H1 (cell line): ENCODE data around the gene SLC22A31. TPM values are rescaled to one million over a fixed set of nuclear protein-coding genes. Genes with fewer than 3 reads are reported as not detected.

ENCODE experiments used
- CHD2 ChIP-seq: IDR thresholded peaks from 2 replicates; pipeline ENCODE4 v1.6.1; 2012; ENCODE audit warnings: low read length, improper control_type of control experiment
- HDAC2 ChIP-seq, 2 experiments: fragments of 300-600 bp in 1 of 2; sonication (generic) in 1 of 2; IDR thresholded peaks; 2 replicates each; pipeline ENCODE4 v1.6.1; 2011 to 2012; ENCODE audit warnings: low read depth in 2 of 2, low read length in 2 of 2, mild to moderate bottlenecking in 2 of 2, moderate library complexity in 2 of 2, borderline replicate concordance in 1 of 2, inconsistent platforms in 1 of 2
- KDM1A ChIP-seq: fragments of 200-600, 300-600 bp; sonication (generic); IDR thresholded peaks from 2 replicates; pipeline ENCODE4 v1.7.1; 2016; ENCODE audit warnings: mild to moderate bottlenecking, low read length, borderline replicate concordance
- KDM5A ChIP-seq: fragments of 200-600 bp; IDR thresholded peaks from 2 replicates; pipeline ENCODE4 v1.7.1; 2012; ENCODE audit warnings: mild to moderate bottlenecking, low read length, inconsistent platforms, mixed read lengths
- POU5F1 ChIP-seq: IDR thresholded peaks from 2 replicates; pipeline ENCODE4 v1.6.1; 2011; ENCODE audit warnings: low read depth, mild to moderate bottlenecking, low read length, moderate library complexity
- RXRA ChIP-seq: IDR thresholded peaks from 2 replicates; pipeline ENCODE4 v1.6.1; 2011; ENCODE audit warnings: low read depth, mild to moderate bottlenecking, low read length, moderate library complexity; ENCODE audit not compliant: insufficient read depth
- SAP30 ChIP-seq: fragments of 300-600 bp; sonication (generic); IDR thresholded peaks from 2 replicates; pipeline ENCODE4 v1.7.1; 2012; ENCODE audit warnings: low read length, moderate library complexity, mild to moderate bottlenecking, inconsistent platforms; ENCODE audit not compliant: insufficient read depth, insufficient replicate concordance
- SP4 ChIP-seq: IDR thresholded peaks from 2 replicates; pipeline ENCODE4 v1.6.1; 2012; ENCODE audit warnings: low read length, inconsistent platforms
- TEAD4 ChIP-seq: IDR thresholded peaks from 2 replicates; pipeline ENCODE4 v1.6.1; 2012; ENCODE audit warnings: low read depth, low read length, inconsistent platforms, mixed read lengths
- ZNF274 ChIP-seq: IDR thresholded peaks from 2 replicates; pipeline ENCODE4 v1.7.0; 2012; ENCODE audit warnings: low read length, borderline replicate concordance; ENCODE audit errors: extremely low read depth
- polyA plus RNA-seq, 7 experiments: library from polyadenylated mRNA; depleted of rRNA in 3 of 7; stranded (reverse) in 5 of 7; unstranded in 2 of 7; fragments of >200 nt in 5 of 7; fragments of 200-250 nt in 2 of 7; gene quantifications; 1 replicate in 5 of 7; 2 replicates in 1 of 7; 4 replicates in 1 of 7; pipeline versions ENCODE4 v1.2.1 to v1.2.3, GENCODE V29; 2011 to 2013; ENCODE audit warnings: missing spikeins in 2 of 7, mixed read lengths in 2 of 7
- total RNA-seq: library from RNA; stranded (reverse); fragmentation: NEBNext Ultra II Directional; extraction: Animal tissue kit (Norgen Biotek cat#: 25700); gene quantifications from 2 replicates; pipeline ENCODE4 v1.2.1, GENCODE V29; 2021
- TF ChIP-seq, protein P1 (sequence below): fragments of 300-600 bp; sonication (generic); IDR thresholded peaks from 2 replicates; pipeline ENCODE4 v1.7.1; 2012; ENCODE audit warnings: low read length, moderate library complexity, mild to moderate bottlenecking, inconsistent platforms; ENCODE audit not compliant: insufficient replicate concordance

Gene SLC22A31
- total and polyA plus RNA-seq, 2 of the 8 experiments (the other 6 are each of a cell fraction or from before 2014, with no cell fraction given): 7.7 to 10.6 TPM

DNA sequence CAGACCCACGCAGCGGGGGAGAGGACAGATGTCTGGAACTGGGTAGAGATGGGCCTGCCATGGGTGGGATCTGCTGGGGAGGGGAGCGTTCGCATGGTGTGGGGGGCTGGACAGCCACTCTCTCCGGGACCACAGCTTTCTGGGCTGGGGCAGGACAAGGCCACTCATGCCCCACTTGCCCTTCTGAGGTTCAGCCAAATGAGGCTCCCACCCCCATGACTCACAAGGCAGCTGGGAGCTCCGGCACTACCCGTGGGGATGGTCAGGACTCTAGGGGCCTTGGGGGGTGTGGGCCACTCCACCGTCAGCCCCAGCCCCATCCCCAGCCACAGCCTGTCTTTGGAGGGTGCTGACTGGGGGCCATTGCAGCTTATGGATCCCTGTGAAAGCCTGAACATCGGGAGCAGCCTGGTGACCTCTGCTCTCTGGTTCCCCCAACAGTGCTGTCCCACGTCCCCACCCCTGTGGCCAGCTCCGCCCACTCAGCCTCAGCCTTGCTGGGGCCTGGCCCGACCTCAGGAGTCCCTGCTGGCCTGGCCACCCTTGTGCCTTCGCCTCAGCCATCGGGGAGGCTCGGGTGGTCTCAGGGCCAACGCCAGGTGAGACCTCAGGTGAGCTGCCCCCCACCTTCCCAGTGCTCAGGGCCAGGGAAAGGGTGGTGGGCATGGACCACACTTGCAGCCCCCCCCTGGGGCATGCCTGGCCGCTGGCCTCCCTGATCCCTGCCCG is 33.5 kb downstream of the SLC22A31 start (continued):
- TF ChIP-seq, protein P1, sequence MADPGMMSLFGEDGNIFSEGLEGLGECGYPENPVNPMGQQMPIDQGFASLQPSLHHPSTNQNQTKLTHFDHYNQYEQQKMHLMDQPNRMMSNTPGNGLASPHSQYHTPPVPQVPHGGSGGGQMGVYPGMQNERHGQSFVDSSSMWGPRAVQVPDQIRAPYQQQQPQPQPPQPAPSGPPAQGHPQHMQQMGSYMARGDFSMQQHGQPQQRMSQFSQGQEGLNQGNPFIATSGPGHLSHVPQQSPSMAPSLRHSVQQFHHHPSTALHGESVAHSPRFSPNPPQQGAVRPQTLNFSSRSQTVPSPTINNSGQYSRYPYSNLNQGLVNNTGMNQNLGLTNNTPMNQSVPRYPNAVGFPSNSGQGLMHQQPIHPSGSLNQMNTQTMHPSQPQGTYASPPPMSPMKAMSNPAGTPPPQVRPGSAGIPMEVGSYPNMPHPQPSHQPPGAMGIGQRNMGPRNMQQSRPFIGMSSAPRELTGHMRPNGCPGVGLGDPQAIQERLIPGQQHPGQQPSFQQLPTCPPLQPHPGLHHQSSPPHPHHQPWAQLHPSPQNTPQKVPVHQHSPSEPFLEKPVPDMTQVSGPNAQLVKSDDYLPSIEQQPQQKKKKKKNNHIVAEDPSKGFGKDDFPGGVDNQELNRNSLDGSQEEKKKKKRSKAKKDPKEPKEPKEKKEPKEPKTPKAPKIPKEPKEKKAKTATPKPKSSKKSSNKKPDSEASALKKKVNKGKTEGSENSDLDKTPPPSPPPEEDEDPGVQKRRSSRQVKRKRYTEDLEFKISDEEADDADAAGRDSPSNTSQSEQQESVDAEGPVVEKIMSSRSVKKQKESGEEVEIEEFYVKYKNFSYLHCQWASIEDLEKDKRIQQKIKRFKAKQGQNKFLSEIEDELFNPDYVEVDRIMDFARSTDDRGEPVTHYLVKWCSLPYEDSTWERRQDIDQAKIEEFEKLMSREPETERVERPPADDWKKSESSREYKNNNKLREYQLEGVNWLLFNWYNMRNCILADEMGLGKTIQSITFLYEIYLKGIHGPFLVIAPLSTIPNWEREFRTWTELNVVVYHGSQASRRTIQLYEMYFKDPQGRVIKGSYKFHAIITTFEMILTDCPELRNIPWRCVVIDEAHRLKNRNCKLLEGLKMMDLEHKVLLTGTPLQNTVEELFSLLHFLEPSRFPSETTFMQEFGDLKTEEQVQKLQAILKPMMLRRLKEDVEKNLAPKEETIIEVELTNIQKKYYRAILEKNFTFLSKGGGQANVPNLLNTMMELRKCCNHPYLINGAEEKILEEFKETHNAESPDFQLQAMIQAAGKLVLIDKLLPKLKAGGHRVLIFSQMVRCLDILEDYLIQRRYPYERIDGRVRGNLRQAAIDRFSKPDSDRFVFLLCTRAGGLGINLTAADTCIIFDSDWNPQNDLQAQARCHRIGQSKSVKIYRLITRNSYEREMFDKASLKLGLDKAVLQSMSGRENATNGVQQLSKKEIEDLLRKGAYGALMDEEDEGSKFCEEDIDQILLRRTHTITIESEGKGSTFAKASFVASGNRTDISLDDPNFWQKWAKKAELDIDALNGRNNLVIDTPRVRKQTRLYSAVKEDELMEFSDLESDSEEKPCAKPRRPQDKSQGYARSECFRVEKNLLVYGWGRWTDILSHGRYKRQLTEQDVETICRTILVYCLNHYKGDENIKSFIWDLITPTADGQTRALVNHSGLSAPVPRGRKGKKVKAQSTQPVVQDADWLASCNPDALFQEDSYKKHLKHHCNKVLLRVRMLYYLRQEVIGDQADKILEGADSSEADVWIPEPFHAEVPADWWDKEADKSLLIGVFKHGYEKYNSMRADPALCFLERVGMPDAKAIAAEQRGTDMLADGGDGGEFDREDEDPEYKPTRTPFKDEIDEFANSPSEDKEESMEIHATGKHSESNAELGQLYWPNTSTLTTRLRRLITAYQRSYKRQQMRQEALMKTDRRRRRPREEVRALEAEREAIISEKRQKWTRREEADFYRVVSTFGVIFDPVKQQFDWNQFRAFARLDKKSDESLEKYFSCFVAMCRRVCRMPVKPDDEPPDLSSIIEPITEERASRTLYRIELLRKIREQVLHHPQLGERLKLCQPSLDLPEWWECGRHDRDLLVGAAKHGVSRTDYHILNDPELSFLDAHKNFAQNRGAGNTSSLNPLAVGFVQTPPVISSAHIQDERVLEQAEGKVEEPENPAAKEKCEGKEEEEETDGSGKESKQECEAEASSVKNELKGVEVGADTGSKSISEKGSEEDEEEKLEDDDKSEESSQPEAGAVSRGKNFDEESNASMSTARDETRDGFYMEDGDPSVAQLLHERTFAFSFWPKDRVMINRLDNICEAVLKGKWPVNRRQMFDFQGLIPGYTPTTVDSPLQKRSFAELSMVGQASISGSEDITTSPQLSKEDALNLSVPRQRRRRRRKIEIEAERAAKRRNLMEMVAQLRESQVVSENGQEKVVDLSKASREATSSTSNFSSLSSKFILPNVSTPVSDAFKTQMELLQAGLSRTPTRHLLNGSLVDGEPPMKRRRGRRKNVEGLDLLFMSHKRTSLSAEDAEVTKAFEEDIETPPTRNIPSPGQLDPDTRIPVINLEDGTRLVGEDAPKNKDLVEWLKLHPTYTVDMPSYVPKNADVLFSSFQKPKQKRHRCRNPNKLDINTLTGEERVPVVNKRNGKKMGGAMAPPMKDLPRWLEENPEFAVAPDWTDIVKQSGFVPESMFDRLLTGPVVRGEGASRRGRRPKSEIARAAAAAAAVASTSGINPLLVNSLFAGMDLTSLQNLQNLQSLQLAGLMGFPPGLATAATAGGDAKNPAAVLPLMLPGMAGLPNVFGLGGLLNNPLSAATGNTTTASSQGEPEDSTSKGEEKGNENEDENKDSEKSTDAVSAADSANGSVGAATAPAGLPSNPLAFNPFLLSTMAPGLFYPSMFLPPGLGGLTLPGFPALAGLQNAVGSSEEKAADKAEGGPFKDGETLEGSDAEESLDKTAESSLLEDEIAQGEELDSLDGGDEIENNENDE: no peak
- TF ChIP-seq HDAC2 (IDR thresholded peaks at IDR 0.05; ENCODE audit: borderline replicate concordance in 1 of 2, low read depth in 2 of 2, low read length in 2 of 2) (no peak), SP4 (no peak), TEAD4 (no peak), ZNF274 (no peak), CHD2 (no peak), KDM5A (no peak), RXRA (no peak), POU5F1 (no peak), SAP30 (no peak), KDM1A (no peak)
